Measurements from ENCODE around the gene ITFG2. TPM values are rescaled to one million over a fixed set of nuclear protein-coding genes. Genes with fewer than 3 reads are reported as not detected.
A peak's percentile ranks its signal among the peaks of the same experiment; 100 is the strongest.

Gene ITFG2
- total and polyA plus RNA-seq, 9 of the 15 experiments (the other 6 are each of a cell fraction or from before 2014, with no cell fraction given) = 15.0 to 22.8 (median 19.4) TPM

- no peak for TF ChIP-seq ZNF121 (CRISPR knock-in tag; conservative IDR thresholded peaks at IDR 0.05)
- no peak for TF ChIP-seq FOXJ3 (CRISPR knock-in tag; IDR thresholded peaks at IDR 0.05)
- 0 out of 2 replicates have a peak, but pooled peaks have one; percentile 6 for TF ChIP-seq POLR2AphosphoS5 (IDR thresholded peaks at IDR 0.05; ENCODE audit: control insufficient read depth, insufficient read depth, low read depth, low read length)
- no peak for TF ChIP-seq MTF1 (CRISPR knock-in tag; IDR thresholded peaks at IDR 0.05; ENCODE audit: borderline replicate concordance)
These were observed 46.5 kb downstream of the ITFG2 start (continued) for GRCh38 chr12:2858944-2859421.

- in situ Hi-C loops (cut with MboI) (no loop called here), intact Hi-C loops (cut with micrococcal nuclease) (no loop called here)
- H4K20me1 ChIP-seq (replicated peaks; ENCODE audit: control insufficient read depth, insufficient read depth, low read length) = no peaks in the 10 kb centered on the region
- no peak overlapping the region for H3K9ac ChIP-seq (ENCODE audit: insufficient read depth in 1 of 2, low read depth in 2 of 2, low read length in 2 of 2)
- no peaks in the 10 kb centered on the region for H3K4me1 ChIP-seq (replicated peaks in 1 of 2; ENCODE audit: control insufficient read depth in 2 of 2, insufficient read depth in 2 of 2, low read length in 2 of 2)
- BruUV-seq (replicated peaks) = no TSS peak
- no peak overlapping the region for H3K27ac ChIP-seq (ENCODE audit: extremely low read depth, low read depth, low read length)
- no peak overlapping the region for H2AFZ ChIP-seq (ENCODE audit: low read depth, low read length)
- CTCF ChIA-PET (ENCODE audit: low intra/inter-chr PET ratio) = no interaction called here
- no peak for ATAC-seq
- DNase-seq (ENCODE audit: extremely low read depth in 1 of 4, low spot score in 3 of 4) = no peak
- POLR2A ChIA-PET = no interaction called here
- H3K9me1 ChIP-seq (ENCODE audit: control insufficient read depth, insufficient read depth, low read length) = no peaks in the 10 kb centered on the region
- no peaks in the 10 kb centered on the region for H3K27me3 ChIP-seq (ENCODE audit: control insufficient read depth in 2 of 2, insufficient read depth in 2 of 2, low read length in 2 of 2)
- TF ChIP-seq TSHZ1 (CRISPR knock-in tag; IDR thresholded peaks at IDR 0.05) = no peak
- TF ChIP-seq UBTF (IDR thresholded peaks at IDR 0.05; ENCODE audit: borderline replicate concordance in 1 of 2, low read depth in 2 of 2, low read length in 2 of 2) = no peak
- no peak for TF ChIP-seq CEBPB (tag; IDR thresholded peaks at IDR 0.05)
- H3K9me3 ChIP-seq (replicated peaks; ENCODE audit: control insufficient read depth, insufficient read depth, low read depth, low read length) = no peaks in the 10 kb centered on the region
- no peak overlapping the region for H3K4me3 ChIP-seq
- no peaks in the 10 kb centered on the region for H3K79me2 ChIP-seq (ENCODE audit: control insufficient read depth, insufficient read depth, low read length)
- H3K36me3 ChIP-seq (ENCODE audit: control insufficient read depth, insufficient read depth, low read length) = peaks cover 59% of the 10 kb centered on the region; the same call in 2 of the 3 replicates
- no peak for FAIRE-seq
- no peak overlapping the region for H3K4me2 ChIP-seq (ENCODE audit: insufficient read depth, low read length)
These were observed 47.7 kb downstream of the ITFG2 start for GRCh38 chr12:2860170-2860569.

Measured in K562 (cell line).